Lung (tissue), 12 donors: ENCODE measurements around the gene ARID1B. TPM values are rescaled to one million over a fixed set of nuclear protein-coding genes. Genes with fewer than 3 reads are reported as not detected.

Experiments used
- ATAC-seq: fragments of 200-7000 bp; cut with Tn5 transposase; one replicate; pipeline ENCODE4 v1.9.1; 2020; ENCODE audit warnings: moderate number of reproducible peaks; ENCODE audit not compliant: insufficient read depth, low FRiP score
- DNase-seq, 3 donors: peaks; one replicate each; pipeline ENCODE4 v3.0.0-alpha.2; 2013 to 2017
- H3K27ac ChIP-seq, 2 donors: one replicate each; pipeline ENCODE4 v1.5.1; 2013; ENCODE audit warnings: mild to moderate bottlenecking in 2 of 2, moderate library complexity in 2 of 2, control low read depth in 1 of 2, inconsistent platforms in 1 of 2, low read depth in 1 of 2, low read length in 1 of 2
- H3K27me3 ChIP-seq, 3 donors: one replicate each; pipeline ENCODE4 v1.5.1; 2013; ENCODE audit warnings: low read length in 2 of 3; ENCODE audit not compliant: control insufficient read depth in 3 of 3, insufficient read depth in 3 of 3
- H3K36me3 ChIP-seq, 4 donors: one replicate each; pipeline ENCODE4 v1.5.1; 2013; ENCODE audit warnings: low read length in 4 of 4, mild to moderate bottlenecking in 1 of 4, moderate library complexity in 1 of 4; ENCODE audit not compliant: control insufficient read depth in 4 of 4, insufficient read depth in 4 of 4
- H3K4me1 ChIP-seq, 5 donors: one replicate each; pipeline ENCODE4 v1.5.1; 2013; ENCODE audit warnings: low read length in 5 of 5, mild to moderate bottlenecking in 2 of 5, moderate library complexity in 1 of 5; ENCODE audit not compliant: control insufficient read depth in 5 of 5, insufficient read depth in 5 of 5
- H3K4me3 ChIP-seq: one replicate; pipeline ENCODE4 v1.5.1; 2013; ENCODE audit warnings: mild to moderate bottlenecking, control low read depth, moderate library complexity
- H3K9ac ChIP-seq, 2 donors: one replicate each; pipeline ENCODE4 v1.5.1; 2013; ENCODE audit warnings: low read length in 2 of 2, control low read depth in 1 of 2; ENCODE audit not compliant: insufficient read depth in 1 of 2
- H3K9me3 ChIP-seq, 4 donors: one replicate each; pipeline ENCODE4 v1.5.1; 2013; ENCODE audit warnings: low read length in 3 of 4, mild to moderate bottlenecking in 1 of 4, moderate library complexity in 1 of 4; ENCODE audit not compliant: control insufficient read depth in 4 of 4, insufficient read depth in 3 of 4
- WGBS, 2 donors: extraction: QIAGEN DNeasy Blood & Tissue Kit; methylation state at CpG; one replicate each; pipeline ENCODE4 v1.1.7; 2013; 5-methylcytosine and 5-hydroxymethylcytosine counted together
- polyA plus RNA-seq, 2 donors: library from polyadenylated mRNA; stranded (reverse); fragments of 200-250 nt; gene quantifications; one replicate each; pipeline ENCODE4 v1.2.1, GENCODE V29; 2013
- total RNA-seq, 2 donors: library from RNA; depleted of rRNA in 1 of 2; stranded (reverse); fragments of >200 nt in 1 of 2; gene quantifications; one replicate each; pipeline ENCODE4 v1.2.1, GENCODE V29; 2014 to 2021
- TF ChIP-seq, protein P1 (sequence below): IDR thresholded peaks from 2 replicates; pipeline ENCODE4 v1.5.1; 2012; ENCODE audit warnings: mild to moderate bottlenecking; ENCODE audit errors: control extremely low read depth, extremely low read depth
- donor health status: control.
- donor health status: control.
- donor health status: Bipolar disorder and iron deficiency.
- donor health status: healthy.
- donor health status: DM: yes; HTN: yes; CAD: no.

ARID1B gene
- total and polyA plus RNA-seq, 4 donors = 10.5 to 239 (median 50.9) TPM

DNA sequence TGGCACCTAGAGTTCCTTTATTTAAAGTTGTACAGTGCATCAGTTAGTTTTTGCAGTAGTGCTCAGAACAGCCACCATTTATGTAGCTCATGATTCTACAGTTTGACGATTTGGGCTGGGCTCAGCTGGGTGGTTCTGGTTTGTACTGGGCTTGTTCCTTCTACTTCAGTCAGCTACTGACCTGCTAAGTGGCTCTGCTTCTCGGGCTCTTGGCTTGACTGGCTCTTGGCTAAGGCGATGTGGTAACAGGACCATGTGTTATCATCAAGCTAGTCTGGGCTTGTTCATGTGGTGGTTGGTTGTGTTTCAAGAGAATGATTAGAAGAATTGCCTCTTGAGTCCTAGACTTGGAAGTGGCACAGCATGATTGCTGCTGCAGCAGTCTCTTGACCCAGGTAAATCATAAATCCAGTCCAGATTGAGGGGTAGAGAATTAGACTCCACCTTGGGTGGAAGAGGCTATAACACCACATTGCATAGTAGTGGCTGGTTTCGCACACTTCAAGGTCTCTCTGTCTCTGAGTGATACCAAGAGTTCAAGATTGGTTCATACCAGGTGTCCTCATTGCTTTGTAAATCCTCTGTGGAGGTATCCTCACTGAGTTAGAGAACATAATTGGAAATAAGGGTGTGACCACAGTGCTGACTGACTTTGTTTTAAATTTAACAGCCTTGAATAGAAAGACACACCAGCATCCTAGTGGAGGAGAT is 253.0 kb downstream of the ARID1B start:
- Histone ChIP-seq H3K4me3 (no peak overlapping the region), H3K27ac (no peak overlapping the region), H3K27me3 (no peaks in the 10 kb centered on the region), H3K36me3 (no peaks in the 10 kb centered on the region), H3K9me3 (peaks cover 0 to 5% (median 0%) of the 10 kb centered on the region in 4 donors), H3K9ac (no peak overlapping the region), H3K4me1 (peaks cover 0 to 20% (median 5%) of the 10 kb centered on the region in 5 donors)
- TF ChIP-seq, protein P1, sequence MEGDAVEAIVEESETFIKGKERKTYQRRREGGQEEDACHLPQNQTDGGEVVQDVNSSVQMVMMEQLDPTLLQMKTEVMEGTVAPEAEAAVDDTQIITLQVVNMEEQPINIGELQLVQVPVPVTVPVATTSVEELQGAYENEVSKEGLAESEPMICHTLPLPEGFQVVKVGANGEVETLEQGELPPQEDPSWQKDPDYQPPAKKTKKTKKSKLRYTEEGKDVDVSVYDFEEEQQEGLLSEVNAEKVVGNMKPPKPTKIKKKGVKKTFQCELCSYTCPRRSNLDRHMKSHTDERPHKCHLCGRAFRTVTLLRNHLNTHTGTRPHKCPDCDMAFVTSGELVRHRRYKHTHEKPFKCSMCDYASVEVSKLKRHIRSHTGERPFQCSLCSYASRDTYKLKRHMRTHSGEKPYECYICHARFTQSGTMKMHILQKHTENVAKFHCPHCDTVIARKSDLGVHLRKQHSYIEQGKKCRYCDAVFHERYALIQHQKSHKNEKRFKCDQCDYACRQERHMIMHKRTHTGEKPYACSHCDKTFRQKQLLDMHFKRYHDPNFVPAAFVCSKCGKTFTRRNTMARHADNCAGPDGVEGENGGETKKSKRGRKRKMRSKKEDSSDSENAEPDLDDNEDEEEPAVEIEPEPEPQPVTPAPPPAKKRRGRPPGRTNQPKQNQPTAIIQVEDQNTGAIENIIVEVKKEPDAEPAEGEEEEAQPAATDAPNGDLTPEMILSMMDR = no peak
- WGBS, 2 donors = 89 to 91% methylated on average over 4 of the region's 4 CpGs
- DNase-seq = no peak
- no peak for ATAC-seq

DNA sequence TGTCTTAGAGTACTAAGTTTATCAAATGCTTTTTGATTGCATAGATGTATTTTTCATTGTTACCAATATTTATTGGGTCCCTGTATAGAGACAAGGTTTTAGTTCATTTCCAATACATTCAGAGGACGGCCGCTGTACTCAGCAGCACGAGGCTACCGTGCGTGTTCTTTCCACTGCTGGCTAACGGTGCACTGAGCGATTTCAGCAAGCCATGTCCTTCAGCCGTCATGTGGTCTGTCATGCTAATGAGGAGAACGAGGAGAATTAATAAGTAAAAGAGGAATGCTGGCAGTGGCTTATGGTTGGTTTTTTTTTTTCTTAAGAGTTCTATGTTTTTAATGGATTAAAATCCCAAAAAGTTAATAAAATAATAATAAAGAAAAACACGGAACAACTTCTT is 253.6 kb downstream of the ARID1B start:
- Histone ChIP-seq H3K9me3 (peaks cover 0 to 5% (median 0%) of the 10 kb centered on the region in 4 donors), H3K9ac (no peak overlapping the region), H3K4me1 (peaks cover 0 to 27% (median 8%) of the 10 kb centered on the region in 5 donors), H3K4me3 (no peak overlapping the region), H3K27ac (no peak overlapping the region), H3K27me3 (no peaks in the 10 kb centered on the region), H3K36me3 (no peaks in the 10 kb centered on the region)
- no peak for DNase-seq
- TF ChIP-seq, protein P1 = no peak
- ATAC-seq = no peak
- 87 to 95% methylated on average over 10 of the region's 10 CpGs for WGBS, 2 donors

DNA sequence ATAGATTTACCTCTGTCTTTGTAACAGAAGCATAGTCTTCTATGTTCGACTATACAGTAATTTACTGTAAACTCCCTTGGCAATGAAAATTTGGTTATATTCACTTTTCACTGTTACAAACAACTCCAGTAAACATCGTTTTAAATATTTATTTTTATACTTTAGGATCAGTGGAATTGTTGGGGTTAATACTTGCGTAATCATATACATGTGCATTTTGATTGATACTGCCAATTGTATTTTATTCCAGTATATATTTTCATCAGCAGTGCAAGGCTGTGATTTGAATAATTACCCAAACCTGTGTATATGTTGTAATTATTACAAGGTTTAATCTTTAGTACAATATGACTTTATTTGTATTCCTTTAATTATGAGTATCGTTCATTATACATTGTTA is 255.7 kb downstream of the ARID1B start:
- Histone ChIP-seq H3K9me3 (peaks cover 0 to 5% (median 0%) of the 10 kb centered on the region in 4 donors), H3K4me1 (peaks cover 4 to 34% (median 18%) of the 10 kb centered on the region in 5 donors), H3K36me3 (no peaks in the 10 kb centered on the region), H3K27me3 (no peaks in the 10 kb centered on the region), H3K27ac (no peak overlapping the region), H3K9ac (peak overlapping the region in 1 of 2 donors; percentile 95), H3K4me3 (no peak overlapping the region)
- WGBS, 2 donors = 59 to 63% methylated on average over 4 of the region's 4 CpGs
- DNase-seq = peak in 1 of 3 donors; percentile 37
- ATAC-seq = no peak
- TF ChIP-seq, protein P1 = no peak
